HS-5 (cell line): ENCODE results near the gene HMX2.

Experiments
- DNase-seq: peaks from one replicate; pipeline ENCODE4 v3.0.0-alpha.2; 2012; ENCODE audit warnings: low read depth

The HMX2 gene

DNA sequence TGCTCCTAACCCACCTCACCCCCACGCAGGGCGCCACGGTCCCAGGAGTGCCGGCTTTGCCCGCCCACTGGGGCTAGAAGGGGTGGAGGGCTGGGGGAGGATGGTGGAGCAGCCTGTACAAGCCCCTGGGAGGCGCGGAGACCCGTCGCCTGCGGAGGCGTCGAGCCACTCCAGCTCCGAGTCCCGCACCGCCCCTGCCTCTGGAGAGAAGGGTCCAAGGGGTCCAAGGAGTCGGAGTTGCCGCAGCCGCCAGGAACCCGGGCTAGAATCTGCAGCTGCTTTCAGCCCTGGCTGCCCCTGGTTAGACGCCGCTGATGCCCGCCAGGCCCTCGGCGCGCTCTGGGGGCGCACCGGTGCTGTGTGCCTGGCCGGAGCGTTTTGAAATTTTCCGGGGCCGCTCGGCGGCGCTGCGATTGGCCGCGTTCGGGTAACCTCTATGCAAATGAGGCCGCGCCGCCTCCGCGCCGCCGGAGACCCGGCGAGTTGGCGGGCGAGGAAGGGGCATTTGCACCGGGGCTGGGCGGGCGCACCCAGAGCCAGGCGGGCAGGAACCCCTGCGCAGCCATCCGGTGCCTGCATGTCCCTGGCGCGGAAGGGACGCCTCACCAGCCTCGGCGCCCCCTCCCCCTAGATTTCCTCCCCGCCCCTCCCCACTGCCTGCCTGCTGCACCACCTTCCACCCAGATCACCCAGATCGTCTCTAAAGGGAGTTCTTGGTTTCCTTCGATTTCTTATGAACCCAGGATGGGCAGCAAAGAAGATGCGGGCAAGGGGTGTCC, at the start of gene HMX2:
Gene HMX2, plus strand, starts transcription at position 502 of the 779 bp plus-strand sequence. Its CDS starts 243 bp downstream, at position 745.
- no peak for DNase-seq

- DNase-seq = no peak
These were observed 47.7 kb upstream of the HMX2 start for GRCh38 chr10:123100030-123100762.

GRCh38 chr10:123101872-123102271, 46.1 kb upstream of the HMX2 start:
- no peak for DNase-seq

- no peak for DNase-seq
These were observed 45.3 kb upstream of the HMX2 start for GRCh38 chr10:123102673-123103072.

GRCh38 chr10:123103944-123104343, 44.0 kb upstream of the HMX2 start:
- no peak for DNase-seq

DNA sequence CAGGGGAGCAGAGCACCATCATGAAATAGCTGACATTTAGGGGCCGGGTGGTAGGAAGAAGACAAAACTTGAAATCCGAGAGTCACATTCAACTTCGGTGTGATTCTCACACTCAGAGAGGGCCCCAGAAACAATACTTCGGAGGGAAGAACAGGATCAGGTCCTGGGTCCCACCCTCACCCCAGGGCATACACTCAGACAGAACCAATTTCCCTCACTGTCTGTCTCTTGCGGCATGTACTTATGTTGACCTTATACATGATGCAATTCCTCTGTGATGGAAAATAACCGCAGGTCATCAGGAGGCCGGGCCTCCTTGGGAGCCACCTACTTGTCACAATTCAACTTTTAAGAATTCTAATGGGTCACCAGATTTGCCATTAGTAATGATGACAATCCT, 38.5 kb upstream of the HMX2 start:
- DNase-seq = no peak

DNA sequence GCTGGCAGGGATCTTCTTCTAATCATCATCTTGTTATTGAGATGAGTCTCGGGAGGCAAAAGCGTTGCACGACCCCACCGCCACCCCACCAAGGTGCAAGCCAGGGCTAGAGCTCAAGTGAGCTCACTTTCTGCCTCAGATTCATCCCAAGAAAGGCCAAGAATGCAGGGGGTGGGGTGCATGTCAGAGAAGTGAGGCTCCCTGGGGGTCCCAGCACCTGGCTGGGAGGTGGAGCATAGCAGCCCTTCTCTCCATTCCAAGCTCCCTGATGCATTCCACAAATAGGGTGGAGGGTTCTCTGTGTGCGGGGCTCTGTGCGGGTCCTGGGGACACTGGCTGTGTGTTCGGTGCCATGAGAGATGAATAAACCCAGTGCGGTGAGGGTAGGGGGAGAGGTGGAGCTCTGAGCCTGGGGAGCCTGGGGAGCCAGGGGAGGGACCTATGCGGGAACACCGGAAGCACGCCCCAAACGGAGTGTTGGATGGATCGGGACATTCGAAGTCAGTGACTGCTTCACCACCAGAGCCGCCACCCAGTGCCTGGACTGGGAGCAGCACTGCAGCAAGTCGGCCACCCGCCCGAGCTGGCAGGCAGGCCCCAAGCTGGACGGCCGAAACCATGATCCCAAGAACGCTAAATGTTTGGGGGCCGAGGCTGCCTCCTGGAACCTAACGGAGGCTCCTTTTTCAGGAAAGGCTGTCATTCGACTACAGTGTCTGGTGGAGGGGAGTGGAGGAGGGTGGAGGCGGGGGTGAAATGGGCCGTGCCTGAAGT, 30.1 kb upstream of the HMX2 start:
- DNase-seq = no peak

- DNase-seq = no peak
These were observed 28.9 kb upstream of the HMX2 start for GRCh38 chr10:123119081-123119480.

- no peak for DNase-seq
These were observed 21.7 kb upstream of the HMX2 start for GRCh38 chr10:123126246-123126645.

GRCh38 chr10:123129618-123130271, 18.2 kb upstream of the HMX2 start:
- no peak for DNase-seq

DNA sequence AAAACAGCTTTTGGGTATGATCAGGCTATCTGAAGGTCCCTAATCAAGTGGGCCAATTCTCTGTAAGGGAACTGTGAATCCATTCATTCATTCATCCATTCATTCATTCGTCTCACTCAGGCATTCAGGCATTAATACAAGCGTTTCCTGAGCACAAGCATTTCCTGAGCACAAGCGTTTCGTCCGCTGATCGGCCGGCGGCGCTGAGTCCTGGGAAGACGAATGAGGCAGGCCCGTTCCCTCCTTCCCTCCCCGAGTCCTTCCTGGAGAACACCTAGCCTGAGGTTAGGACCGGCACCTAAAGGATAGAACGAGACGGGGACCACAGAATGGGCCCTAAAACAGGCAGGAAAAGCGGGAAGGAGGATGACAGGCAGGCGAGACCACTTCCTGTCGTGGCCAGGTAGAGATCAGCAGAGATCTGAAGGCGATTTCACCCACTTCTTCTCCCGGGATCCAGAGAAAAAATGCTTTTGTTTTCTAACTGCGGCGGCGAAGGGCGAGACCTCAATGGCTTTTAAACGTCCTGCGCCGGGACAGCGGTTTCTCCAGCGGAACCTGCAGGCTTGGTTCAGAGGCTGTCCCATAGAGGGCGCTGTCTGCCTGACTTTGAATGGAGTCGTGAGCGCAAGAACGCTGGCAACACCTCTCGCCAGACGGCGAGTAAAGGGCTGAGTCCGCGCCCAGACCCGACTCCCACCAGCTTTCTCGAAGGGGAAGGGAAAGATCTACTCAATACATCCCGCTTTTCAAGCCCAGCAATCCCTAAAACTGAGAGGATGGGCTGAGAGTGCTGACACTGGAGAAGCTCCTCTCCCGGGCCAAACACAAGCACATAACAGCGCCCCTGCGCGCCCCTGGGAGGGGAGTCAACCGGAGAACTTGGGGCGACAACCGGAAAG, 15.1 kb upstream of the HMX2 start:
- peak; percentile 40 for DNase-seq

DNA sequence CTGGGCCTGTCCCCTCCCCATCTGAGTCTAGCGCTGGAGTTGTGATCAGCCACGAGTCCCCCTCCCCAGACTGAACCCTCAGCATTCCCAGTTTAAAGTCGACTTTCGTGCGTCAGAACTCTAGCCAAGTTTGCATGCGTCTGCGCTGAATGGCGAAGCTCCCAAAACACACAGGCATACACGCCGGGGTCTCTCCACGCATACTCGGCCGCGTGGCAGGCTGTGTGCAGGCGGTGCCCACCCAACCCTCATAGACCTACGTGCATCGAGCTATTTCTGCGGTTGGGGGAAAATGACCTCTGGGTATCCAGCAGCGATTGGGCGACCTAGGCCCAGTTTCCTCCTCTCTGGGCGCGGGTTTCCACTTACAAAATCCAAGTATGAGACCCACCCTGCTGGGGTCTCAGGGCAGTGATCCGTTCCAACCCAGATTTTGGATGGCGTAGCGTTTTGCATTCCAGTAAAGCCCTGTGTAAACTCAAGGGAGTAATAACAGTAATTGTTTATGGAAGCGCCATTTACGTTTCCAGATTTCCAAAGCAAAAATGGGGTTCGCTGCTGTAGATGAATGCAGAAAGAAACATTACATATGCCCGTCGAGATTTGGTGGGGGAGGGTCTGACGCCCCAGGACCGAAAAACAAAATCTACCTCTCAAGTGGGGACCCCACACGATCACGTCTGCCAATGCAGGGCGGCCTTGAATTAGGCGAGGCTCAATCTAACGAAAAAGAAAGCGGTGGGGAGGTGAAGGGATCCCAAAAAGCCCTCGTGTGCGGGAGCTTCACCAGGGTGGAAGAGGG, 14.2 kb upstream of the HMX2 start:
- no peak for DNase-seq

DNA sequence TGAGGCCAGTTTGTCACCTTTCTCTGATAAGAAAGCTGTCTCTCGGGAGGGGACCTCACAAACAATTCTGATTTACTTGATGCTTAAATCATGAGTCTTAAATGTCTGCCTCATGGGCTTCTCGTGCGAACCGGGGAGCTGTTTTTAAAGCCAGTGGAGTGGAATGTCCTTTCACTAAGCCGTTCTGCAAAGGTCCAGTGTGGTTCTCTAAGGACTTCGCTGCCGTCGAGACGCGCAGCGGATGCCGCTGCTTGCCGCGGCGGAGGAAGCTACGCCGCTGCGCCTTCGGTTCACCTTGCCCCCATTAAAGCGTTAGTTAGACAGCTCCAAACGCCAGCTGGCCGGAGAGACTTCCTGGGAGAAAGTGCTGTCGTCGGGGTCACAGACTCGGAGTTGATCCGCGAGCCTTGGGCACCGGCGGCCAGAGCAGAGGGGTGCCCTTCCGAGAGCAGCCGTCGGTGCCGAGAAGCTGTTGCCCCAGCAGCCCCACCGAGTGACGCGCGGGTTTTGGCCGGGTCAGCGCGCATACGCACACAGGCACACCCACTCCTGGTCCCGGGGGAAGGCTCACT, 13.5 kb upstream of the HMX2 start:
- DNase-seq = no peak

- no peak for DNase-seq
These were observed 13.0 kb upstream of the HMX2 start for GRCh38 chr10:123134915-123135414.

DNA sequence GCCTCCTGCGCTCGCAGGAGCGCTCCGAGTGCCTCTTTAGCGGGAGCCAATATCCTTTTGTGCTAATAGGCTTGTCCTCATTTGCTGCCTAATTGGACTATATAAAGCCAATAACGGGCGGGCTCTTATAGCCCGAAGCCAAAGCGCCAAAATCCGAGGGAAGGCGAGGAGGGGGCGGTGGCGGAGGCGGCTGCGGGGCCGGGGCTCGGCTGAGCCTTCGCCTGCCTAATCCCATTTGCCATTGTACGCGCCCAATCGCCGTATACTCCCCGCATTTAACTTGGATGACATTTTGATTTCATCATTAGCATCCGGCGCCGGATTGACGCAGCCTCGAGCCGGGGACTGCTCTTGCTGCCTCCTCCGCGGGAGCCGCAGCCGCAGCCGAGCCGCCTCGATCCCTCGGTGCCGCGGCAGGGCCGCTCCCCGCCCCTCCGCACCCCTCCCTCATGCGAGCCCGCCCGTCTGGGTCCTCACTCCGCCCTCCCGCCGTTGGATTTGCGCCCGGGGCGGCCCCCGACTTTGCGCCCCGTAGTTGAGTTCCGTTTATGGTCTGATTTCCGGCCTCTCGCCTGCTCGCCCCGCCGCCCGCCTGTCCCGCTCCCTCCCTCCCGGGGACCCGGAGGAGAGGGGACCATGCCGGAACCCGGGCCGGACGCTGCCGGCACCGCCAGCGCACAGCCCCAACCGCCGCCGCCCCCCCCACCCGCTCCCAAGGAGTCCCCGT, 12.4 kb upstream of the HMX2 start, which contains the start of gene HMX3:
Gene HMX3, plus strand, starts transcription at position 556 of the 727 bp plus-strand sequence. Its CDS starts 81 bp downstream, at position 637.
- DNase-seq = no peak

GRCh38 chr10:123136221-123136805, 11.6 kb upstream of the HMX2 start:
- no peak for DNase-seq

DNA sequence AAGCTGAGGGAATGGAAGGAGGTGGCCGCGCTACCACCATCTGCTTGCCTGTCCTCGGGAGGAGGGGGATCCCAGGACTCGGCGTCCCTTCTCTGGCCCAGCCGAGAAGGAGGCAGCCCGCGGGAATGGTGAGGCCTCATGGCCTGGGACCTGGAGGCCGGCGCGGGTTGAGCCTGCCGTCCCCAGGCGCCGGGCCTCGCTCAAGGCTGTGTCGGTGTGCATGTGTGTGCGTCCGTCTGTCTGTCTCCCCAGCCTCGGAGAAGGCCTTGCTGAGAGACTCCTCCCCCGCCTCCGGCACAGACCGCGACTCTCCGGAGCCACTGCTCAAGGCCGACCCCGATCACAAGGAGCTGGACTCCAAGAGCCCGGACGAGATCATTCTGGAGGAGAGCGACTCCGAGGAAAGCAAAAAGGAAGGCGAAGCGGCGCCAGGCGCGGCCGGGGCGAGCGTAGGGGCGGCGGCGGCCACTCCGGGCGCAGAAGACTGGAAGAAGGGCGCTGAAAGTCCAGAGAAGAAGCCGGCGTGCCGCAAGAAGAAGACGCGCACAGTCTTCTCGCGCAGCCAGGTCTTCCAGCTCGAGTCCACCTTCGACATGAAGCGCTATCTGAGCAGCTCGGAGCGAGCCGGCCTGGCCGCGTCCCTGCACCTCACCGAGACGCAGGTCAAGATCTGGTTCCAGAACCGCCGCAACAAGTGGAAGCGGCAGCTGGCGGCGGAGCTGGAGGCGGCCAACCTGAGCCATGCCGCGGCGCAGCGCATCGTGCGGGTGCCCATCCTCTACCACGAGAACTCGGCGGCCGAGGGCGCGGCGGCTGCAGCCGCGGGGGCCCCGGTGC, 10.9 kb upstream of the HMX2 start:
- no peak for DNase-seq

- DNase-seq = no peak
These were observed 8.8 kb upstream of the HMX2 start for GRCh38 chr10:123139165-123139520.
